Gastrocnemius medialis (tissue), 4 donors: ENCODE results near the gene MOGAT3.

Experiments used
- POLR2A ChIP-seq, 2 donors: fragments of 450-650 bp; IDR thresholded peaks; one replicate each; pipeline ENCODE4 v1.6.1; 2017; ENCODE audit warnings: antibody characterized with exemption in 2 of 2, mild to moderate bottlenecking in 2 of 2, moderate library complexity in 2 of 2
- TF ChIP-seq, protein P1 (sequence below), 5 experiments: fragments of 450-650 bp in 3 of 5; fragments of 200-600 bp in 2 of 5; sonication (generic) in 2 of 5; IDR thresholded peaks in 4 of 5; conservative IDR thresholded peaks in 1 of 5; 1 replicate in 4 of 5; 2 replicates in 1 of 5; pipeline ENCODE4 v1.5.1; 2016 to 2019; ENCODE audit warnings: antibody characterized with exemption in 5 of 5, mild to moderate bottlenecking in 3 of 5, moderate library complexity in 3 of 5

DNA sequence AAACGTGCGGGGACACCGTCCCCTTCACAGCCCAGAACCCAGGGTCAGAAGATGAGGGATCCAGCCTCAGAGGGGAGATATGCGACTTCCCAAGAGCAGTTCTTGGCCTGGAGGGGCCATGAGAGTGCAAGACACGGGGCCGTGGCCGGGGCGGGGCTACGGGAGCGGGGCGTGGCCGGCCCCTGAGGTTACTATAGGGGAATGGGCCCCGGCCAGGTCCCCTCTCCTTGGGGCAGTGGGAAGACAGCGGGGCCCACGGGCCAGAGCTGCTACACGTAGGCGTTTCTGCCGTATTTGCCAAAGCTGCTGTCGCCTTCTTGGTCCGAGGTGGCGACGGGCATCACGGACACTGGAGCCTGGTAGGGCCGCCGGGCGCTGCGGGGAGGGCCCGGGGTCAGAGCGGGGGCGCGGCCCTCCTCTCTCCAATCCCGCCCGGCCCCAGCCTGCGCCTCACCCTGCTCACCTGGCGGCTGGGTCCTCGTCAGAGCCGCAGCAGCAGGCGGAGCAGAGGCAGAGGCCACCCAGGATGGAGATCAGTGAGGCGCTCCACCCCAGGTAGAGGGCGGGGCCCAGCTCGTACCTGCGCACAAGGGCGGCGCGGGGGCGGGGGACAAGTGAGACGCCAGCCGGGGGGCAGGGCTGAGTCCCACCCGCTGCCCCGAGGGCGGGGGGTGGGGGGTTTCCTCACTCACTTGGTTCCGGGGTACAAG lies 31.5 kb upstream of the MOGAT3 start:
- TF ChIP-seq POLR2A (IDR thresholded peaks at IDR 0.05) = no peak
- TF ChIP-seq, protein P1, sequence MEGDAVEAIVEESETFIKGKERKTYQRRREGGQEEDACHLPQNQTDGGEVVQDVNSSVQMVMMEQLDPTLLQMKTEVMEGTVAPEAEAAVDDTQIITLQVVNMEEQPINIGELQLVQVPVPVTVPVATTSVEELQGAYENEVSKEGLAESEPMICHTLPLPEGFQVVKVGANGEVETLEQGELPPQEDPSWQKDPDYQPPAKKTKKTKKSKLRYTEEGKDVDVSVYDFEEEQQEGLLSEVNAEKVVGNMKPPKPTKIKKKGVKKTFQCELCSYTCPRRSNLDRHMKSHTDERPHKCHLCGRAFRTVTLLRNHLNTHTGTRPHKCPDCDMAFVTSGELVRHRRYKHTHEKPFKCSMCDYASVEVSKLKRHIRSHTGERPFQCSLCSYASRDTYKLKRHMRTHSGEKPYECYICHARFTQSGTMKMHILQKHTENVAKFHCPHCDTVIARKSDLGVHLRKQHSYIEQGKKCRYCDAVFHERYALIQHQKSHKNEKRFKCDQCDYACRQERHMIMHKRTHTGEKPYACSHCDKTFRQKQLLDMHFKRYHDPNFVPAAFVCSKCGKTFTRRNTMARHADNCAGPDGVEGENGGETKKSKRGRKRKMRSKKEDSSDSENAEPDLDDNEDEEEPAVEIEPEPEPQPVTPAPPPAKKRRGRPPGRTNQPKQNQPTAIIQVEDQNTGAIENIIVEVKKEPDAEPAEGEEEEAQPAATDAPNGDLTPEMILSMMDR (IDR thresholded peaks at IDR 0.05 in 4 of 5, conservative IDR thresholded peaks at IDR 0.05 in 1 of 5) = no peak
